GM11168 (cell line): ENCODE data around the gene SLC49A3.

Experiments used
- in situ Hi-C: fragments of 300-500 bp; cut with MboI; formaldehyde crosslinking; loops from one replicate; pipeline ENCODE4 v1.12.0; 2022; ENCODE audit warnings: low sequenced_read_pairs; ENCODE audit not compliant: unreplicated experiment

The SLC49A3 gene

DNA sequence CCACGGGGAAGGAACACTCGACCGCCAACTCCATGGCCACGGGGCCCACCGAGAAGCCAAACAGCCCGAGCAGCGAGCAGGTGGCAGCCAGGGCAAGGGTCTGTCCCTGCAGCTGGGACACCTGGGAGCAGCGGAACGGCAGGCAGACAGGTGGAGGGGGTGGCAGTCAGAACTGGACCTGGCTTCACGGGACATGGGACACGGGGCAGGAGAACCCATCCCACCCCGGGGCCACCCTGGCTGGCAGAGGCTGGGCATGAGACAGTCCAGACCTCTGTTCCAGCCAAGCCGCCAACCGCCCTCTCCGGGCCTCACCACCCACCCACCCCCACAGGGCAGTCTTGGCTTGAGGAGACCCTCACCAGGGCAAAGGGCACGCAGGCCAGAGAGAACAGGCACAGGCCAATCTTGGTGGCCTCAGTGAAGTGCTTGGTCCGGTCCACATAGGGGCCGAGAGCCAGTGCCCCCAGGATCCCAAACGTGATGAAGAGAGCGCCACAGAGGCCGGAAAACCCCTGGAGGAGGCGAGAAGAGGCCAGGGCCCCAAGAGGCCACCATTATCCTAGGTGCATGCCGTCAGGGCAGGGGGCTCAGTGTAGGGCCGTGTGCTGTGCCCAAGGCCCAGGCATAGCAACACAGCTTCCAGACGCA, 5.6 kb downstream of the SLC49A3 start:
- in situ Hi-C loops = no loop called here

DNA sequence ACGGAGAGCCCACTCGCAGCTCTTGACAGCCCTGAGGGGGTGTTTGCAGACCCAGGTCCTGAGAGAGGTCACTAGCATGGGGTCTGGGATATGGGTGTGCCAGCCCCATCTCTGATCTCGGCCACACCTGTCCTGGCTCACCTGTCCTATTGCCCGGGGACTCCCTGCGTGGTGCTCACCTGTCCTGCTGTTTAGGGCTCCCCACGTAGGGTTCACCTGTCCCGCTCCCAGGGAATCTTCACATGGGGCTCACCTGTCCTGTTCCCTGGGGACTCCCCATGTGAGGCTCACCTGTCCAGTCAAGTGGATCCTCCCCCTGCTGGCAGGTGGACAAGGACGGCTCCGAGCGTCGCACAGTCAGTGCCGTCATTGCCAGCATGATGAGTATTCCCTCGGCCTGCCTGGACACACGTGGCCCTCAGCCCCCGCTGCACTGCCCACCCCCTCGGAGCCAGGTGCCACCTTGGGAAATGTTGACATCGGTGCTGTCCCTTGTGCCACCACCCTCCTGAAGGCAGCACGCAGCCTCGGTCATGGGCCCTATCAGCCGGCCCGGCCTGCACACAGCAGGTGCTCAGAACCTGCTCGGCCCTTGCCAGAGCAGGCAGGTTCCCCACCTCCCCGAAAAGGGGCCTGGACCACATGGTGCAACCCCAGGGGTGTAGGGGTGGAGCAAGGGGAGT, 6.3 kb downstream of the SLC49A3 start:
- in situ Hi-C loops = no loop called here

DNA sequence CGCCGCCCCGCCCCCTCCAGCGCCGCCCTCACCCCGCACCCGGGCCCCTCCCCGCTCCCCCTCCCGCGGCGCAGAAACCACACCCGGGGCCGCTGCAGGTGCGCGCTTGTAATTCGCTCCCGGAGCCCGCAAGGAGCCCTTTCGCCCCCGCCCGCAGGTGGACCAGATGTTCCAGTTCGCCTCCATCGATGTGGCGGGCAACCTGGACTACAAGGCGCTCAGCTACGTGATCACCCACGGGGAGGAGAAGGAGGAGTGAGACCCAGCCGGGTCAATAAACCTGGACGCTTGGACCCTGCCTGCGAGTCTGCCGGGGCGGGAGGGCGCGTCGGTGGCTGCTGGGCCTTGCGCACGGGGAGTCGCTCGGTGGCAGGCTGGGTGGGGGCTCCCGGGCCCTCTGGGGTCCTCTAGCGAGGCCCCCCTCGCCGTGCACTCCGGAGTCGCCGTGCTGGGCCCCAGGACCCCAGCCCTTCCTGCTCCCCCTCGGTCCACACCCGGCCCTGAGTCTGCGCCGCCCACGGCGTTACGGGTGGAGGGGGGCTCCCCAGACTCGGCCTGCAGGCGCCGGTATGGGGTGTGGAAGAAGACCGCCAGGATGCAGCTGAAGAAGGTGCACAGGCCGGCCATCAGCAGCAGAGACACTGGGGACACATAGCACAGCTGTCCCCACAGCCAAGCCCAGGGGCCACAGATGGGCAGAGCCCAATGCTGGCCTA, 7.1 kb downstream of the SLC49A3 start:
- in situ Hi-C loops = no loop called here

GRCh38 chr4:680928-681645, 7.9 kb downstream of the SLC49A3 start:
- in situ Hi-C loops = no loop called here

DNA sequence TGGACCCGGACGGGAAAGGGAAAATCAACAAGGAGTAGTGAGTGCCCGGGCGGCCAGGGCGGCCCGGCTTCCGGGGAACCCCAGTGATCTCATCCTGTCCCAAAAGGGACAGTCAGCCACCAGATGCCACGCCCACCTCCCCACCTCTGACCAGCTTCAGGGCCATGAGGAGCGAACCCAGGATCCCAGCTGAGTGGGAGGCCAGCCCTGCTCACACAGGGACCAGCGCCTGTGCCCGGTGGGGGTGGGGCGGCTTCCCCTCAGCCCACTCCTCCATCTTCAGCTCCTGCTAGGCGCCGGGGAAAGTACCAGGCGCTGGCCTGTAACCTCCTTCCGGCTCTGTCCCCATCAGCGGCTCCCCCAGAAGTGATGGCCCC, 8.4 kb downstream of the SLC49A3 start:
- in situ Hi-C loops = no loop called here

DNA sequence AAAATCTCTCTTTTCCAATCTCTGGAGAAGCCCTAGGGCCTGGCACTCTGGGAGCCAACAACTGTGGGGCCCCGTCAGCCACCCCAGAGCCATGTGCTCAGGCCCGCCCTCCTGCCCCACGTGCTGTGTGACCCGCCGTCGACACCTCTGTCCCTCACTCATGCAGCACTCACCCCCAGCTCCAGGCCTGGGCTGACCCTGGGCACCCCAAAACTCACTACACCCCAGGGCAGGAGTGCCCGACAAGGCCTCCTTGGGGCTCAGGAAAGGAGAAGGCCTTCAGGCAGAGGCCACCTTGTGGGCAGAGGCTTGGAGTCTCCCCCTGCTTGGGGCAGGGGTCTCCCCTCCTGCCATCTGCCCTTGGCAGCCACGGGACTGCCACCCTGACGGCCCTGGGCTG, 8.9 kb downstream of the SLC49A3 start:
- in situ Hi-C loops = no loop called here

- in situ Hi-C loops = no loop called here
Measured at GRCh38 chr4:679629-680028, 9.3 kb downstream of the SLC49A3 start.

DNA sequence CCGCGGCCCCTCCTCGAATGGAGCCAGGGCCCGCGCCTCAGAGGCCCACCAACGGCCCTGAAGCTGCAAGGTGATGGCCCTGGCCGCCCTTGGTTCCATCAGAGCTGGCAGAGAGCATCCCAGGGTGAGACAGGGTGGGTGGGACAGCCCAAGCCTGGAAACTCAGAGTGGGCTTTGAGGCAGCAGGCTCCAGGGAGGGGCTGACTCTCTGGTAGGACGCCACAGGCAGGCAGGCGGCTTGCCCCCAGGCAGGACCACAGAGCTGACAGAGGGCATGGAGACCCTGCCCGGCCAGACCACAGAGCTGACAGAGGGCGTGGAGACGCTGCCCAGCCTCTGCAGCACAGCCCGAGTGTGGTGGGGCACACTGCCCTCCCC, 9.9 kb downstream of the SLC49A3 start:
- in situ Hi-C loops = no loop called here

DNA sequence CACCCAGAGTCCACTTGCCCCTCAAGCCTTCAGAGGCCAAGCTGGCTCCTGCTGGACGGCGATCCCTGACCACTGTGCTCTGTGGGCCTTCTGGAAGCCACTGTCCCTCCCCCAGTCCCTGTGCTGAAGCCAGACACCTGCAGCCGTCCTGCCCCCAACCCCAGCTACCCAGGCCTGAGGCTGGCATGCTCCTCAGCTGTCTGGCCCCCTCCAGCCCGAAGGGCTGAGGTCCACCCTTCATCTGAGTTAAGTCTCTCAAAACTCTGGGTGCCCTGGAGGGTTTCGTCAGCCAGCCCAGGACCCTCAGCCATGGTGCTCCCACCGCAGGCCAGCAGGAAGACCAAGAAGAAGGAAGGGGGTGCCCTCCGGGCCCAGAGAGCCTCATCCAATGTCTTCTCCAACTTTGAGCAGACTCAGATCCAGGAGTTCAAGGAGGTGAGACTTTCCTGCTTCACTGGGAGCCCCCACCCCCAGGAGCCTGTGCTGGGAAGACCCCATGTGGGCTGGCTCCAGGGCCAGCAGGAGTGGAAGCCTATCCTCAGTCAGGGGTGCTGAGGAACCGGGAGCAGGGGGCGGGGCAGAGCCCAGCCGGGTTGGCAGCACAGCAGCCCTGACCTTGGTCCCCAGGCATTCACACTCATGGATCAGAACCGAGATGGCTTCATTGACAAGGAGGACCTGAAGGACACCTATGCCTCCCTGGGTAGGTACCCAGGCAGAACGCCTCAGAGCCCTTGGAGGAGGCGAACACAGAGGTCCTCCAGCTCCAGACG, 10.4 kb downstream of the SLC49A3 start:
- in situ Hi-C loops = no loop called here

GRCh38 chr4:677431-678293, 11.3 kb downstream of the SLC49A3 start:
- in situ Hi-C loops = no loop called here

- in situ Hi-C loops = no loop called here
Measured at GRCh38 chr4:676871-677235, 12.1 kb downstream of the SLC49A3 start.

DNA sequence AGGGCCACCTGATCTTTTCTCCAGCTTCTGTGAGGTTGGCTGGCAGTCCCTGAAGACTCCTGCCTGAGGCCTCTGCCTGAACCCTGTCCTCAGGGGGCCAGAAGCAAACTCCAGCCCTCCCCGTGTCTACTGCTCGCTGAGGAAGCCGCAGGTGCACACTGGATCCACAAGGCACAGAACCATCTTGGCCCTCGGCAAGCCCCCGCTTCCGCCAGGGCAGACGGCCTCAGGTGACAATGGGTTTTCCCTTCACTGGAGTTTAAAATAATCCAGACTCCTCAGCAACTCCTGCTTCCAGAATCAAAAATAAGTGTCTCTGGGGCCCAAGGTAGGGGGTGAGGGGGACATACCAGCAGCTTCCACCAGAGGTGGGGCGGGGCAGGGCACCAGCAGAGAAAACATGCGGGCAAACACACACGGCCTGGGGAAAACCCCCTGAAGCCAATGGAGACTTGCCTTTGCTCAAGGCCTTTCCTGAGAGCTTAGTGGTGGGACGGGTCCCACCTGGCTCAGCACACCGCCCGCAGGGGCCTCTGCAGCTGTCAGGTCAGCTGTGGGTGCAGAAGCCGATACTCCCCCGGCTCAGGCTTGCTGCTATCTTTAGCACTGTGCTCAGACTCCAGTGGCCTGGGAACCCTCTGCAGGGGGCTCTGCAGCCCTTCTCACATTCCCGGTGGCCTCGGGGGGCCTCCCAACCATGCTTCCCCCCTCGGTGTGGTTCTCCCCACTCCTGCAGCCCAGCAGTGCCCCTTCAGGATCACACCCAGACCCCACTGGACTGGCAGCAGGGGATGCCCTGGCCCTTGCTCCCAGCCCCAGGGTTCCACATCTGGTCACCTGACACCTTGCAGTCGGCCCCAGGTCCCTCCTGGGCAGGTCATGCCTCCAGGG, 12.7 kb downstream of the SLC49A3 start:
- in situ Hi-C loops = no loop called here

DNA sequence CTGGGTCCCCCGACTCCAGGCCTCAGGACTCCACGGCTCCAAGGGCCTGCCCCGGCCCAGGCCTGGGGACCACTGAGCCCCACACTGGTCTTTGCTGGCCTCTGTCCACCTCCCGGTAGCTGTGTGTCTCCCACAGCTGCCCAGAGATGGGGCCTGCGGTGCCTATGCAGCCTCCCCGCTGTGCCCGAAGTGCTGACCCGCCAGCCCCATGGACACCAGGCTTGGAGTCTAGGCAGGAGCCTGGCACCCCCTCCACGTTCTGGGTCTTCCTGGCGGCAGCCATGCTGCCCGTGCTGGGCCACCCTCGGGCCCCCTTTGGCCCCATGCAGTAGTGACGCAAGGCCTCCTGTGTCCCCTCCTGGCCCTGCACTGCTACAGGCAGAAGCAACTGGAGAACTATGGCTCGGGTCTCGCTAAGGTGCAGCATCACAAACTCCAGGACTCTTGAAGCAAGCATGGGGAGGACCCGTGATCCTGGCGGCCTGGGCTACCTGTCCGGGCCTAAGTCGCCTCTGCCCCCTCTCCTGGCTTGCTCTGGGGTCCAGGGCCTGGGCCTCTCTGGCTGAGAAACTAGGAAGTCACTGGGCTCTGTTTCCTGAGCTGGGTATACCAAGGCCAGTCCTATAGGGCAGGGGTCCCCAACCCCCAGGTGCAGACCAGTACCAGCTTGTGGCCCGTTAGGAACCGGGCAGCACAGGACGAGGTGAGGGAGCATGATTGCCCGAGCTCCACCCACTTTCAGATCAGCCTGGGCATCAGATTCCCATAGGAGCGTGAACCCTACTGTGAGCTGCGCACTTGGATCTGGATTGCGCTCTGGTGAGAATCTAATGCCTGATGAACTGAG, 13.7 kb downstream of the SLC49A3 start:
- in situ Hi-C loops = no loop called here

- in situ Hi-C loops = no loop called here
Measured at GRCh38 chr4:674172-675035, 14.5 kb downstream of the SLC49A3 start, which contains the start of the genes ATP5ME and MYL5. Gene ATP5ME, minus strand, starts transcription at chr4:674276. Its CDS starts 29 bp downstream, at chr4:674247. Gene MYL5, plus strand, starts transcription at chr4:674542. Its CDS starts 3,485 bp downstream, at chr4:678027.

DNA sequence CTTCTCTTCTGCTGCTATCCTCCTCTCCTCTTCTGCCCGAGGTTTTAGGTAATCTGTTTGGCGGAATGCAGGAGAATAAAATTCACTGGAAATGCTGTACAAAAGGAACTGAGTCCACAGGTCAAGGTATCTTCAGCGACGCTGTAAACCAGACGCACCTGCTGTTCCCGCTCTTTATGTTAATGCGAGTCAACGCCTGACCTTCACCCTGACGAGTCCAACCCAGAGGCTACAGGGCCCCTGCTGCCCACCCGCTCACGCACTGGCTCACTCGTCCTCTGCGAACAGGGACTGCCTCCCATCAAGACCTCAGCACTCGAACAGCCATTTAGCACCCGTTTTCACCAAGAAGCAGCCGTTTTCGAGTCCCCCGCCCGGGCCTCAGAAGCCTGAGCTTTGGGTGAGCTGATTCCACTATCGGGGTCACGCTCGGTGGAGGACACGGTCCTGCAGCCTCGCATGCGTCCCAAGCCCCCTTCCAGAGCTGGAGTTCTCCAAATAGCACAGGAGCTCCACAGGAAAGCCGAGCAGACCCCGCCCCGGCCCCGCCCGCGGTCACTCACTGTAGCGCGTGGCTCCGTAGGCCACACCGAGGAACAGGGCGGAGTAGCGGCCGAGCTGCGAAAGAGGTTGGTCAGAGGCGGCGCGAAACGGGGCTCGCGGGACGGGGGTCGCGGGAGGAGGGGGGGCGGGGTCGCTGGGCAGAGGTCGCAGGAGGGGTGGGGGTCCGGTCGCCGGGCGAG, 15.4 kb downstream of the SLC49A3 start:
- in situ Hi-C loops = no loop called here

DNA sequence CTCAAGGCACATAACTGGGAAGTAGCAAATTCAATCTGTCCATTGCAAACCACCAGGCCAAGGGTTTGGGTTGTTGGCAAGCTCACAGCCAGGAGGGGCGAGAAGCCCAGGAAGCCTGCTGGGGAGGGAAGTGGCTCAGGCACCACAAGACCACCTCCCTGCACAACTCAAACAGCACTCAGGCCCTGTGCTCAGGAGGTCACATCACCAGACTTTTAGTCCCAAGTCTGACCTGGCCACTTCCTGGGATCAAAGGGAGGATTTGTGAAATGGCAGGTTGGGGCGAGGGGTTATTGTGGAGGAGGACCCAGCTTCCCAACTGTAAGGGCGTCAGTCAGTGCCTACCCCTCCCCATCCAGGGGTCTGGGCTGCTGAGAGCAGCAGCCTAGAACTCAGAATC, 17.2 kb downstream of the SLC49A3 start:
- in situ Hi-C loops = no loop called here
